GM10248 (cell line): Measurements from ENCODE around the gene TPD52L2.

ENCODE experiments used
- CTCF ChIA-PET: fragments of 300-600 bp; sonication (Branson Sonifier 250); formaldehyde crosslinking; extraction: SDS; loops from one replicate; lab custom pipeline; 2021; ENCODE audit warnings: antibody characterized with exemption; lab: Yijun Ruan, JAX
- POLR2A ChIA-PET: fragments of 350-650 bp; sonication (Branson Sonifier 250); formaldehyde crosslinking; extraction: SDS; loops from one replicate; lab custom pipeline; 2020; ENCODE audit warnings: antibody characterized with exemption; lab: Yijun Ruan, JAX
- DNase-seq: peaks from one replicate; pipeline ENCODE4 v3.0.0; 2012; ENCODE audit errors: extremely low spot score
- TF ChIP-seq, protein P1 (sequence below): IDR thresholded peaks from 2 replicates; pipeline ENCODE4 v1.5.1; 2012; ENCODE audit warnings: mild to moderate bottlenecking, low read depth; ENCODE audit errors: extremely low read depth, missing control alignments, control extremely low read depth

Gene TPD52L2

GRCh38 chr20:63825331-63826118, 39.5 kb upstream of the TPD52L2 start:
- POLR2A ChIA-PET, result no interaction called here
- no peak for DNase-seq
- CTCF ChIA-PET, result no interaction called here
- TF ChIP-seq, protein P1, sequence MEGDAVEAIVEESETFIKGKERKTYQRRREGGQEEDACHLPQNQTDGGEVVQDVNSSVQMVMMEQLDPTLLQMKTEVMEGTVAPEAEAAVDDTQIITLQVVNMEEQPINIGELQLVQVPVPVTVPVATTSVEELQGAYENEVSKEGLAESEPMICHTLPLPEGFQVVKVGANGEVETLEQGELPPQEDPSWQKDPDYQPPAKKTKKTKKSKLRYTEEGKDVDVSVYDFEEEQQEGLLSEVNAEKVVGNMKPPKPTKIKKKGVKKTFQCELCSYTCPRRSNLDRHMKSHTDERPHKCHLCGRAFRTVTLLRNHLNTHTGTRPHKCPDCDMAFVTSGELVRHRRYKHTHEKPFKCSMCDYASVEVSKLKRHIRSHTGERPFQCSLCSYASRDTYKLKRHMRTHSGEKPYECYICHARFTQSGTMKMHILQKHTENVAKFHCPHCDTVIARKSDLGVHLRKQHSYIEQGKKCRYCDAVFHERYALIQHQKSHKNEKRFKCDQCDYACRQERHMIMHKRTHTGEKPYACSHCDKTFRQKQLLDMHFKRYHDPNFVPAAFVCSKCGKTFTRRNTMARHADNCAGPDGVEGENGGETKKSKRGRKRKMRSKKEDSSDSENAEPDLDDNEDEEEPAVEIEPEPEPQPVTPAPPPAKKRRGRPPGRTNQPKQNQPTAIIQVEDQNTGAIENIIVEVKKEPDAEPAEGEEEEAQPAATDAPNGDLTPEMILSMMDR, result no peak

- CTCF ChIA-PET, result no interaction called here
- TF ChIP-seq, protein P1, result no peak
- DNase-seq, result no peak
- POLR2A ChIA-PET, result no interaction called here
Measured at GRCh38 chr20:63826753-63827152, 38.3 kb upstream of the TPD52L2 start.

DNA sequence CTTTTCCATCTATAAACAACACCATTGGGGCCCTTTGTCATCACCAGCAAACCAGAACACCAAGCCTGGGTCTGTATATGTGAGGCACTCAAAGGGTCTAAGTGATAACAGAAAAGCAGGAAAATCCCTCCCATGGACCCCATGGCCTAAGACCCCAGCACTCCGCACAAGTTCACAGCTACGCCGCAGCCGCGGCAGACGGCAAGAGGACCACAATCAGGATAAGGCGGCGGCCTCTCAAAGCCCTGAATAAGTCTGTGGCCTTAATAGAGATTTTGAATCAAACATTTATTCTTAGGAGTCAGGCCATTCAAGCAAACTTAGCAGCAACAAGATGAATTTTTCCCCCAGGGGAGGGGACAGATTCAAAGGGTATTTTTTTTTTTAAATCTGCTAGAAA, 36.9 kb upstream of the TPD52L2 start:
- DNase-seq, result no peak
- CTCF ChIA-PET, result no interaction called here
- POLR2A ChIA-PET, result no interaction called here
- TF ChIP-seq, protein P1, result no peak

- POLR2A ChIA-PET, result no interaction called here
- DNase-seq, result no peak
- TF ChIP-seq, protein P1, result no peak
- CTCF ChIA-PET, result no interaction called here
Measured at GRCh38 chr20:63828545-63828944, 36.5 kb upstream of the TPD52L2 start.

DNA sequence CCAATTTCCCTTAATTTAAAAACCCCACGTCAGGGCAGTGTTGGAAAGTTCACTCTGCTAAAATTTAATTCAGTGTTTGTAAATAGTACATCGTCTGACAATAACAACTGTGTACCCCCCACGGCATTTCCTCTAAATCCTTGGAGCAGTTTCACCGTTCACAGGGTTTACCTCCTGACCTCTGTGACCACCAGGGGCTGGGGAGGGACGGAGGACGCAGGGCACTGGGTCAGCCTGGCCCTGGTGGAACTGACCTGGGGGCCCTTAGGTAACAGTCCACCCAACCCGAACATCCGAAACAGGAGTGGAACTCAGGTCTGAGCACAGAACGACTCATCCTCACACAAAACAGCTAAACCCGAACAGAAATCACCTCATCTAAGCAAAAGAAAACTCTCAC, 36.1 kb upstream of the TPD52L2 start:
- no peak for DNase-seq
- POLR2A ChIA-PET, result no interaction called here
- CTCF ChIA-PET, result no interaction called here
- TF ChIP-seq, protein P1, result no peak

GRCh38 chr20:63829603-63829944, 35.5 kb upstream of the TPD52L2 start:
- POLR2A ChIA-PET, result no interaction called here
- TF ChIP-seq, protein P1, result no peak
- no peak for DNase-seq
- CTCF ChIA-PET, result no interaction called here
